Ectodermal cell (in vitro differentiated cells): ENCODE data around the gene NAPG.
"Not testable (repeated sequence)": the region's sequence is repeated elsewhere in the genome, so short reads cannot be mapped to it uniquely, and the experiment has no call there.

Experiments used
- H3K27ac ChIP-seq: 2 replicates; pipeline ENCODE4 v1.7.0; 2013; ENCODE audit warnings: mild to moderate bottlenecking, low read depth, low read length; ENCODE audit not compliant: insufficient read depth, poor library complexity, severe bottlenecking
- H3K27me3 ChIP-seq: 2 replicates; pipeline ENCODE4 v1.7.0; 2013; ENCODE audit warnings: mild to moderate bottlenecking, low read length; ENCODE audit not compliant: insufficient read depth, control insufficient read depth, poor library complexity, severe bottlenecking
- H3K36me3 ChIP-seq: one replicate; pipeline ENCODE4 v1.7.0; 2013; ENCODE audit warnings: low read length; ENCODE audit not compliant: control insufficient read depth, insufficient read depth
- H3K4me1 ChIP-seq: one replicate; pipeline ENCODE4 v1.7.0; 2013; ENCODE audit warnings: low read length; ENCODE audit not compliant: control insufficient read depth, insufficient read depth
- H3K4me3 ChIP-seq: 2 replicates; pipeline ENCODE4 v1.7.0; 2013; ENCODE audit warnings: low read depth, low read length, control low read depth; ENCODE audit not compliant: insufficient read depth
- H3K9me3 ChIP-seq: 2 replicates; pipeline ENCODE4 v1.7.0; 2013; ENCODE audit warnings: mild to moderate bottlenecking, low read length, moderate library complexity; ENCODE audit not compliant: control insufficient read depth
- WGBS, 2 experiments: methylation state at CpG; one replicate each; pipeline ENCODE4 v1.1.7; 2013; ENCODE audit warnings: missing lambda C conversion rate in 2 of 2; 5-methylcytosine and 5-hydroxymethylcytosine counted together

The NAPG gene

GRCh38 chr18:10573261-10573660, 47.4 kb downstream of the NAPG start:
- H3K27me3 ChIP-seq, H3K27ac ChIP-seq, H3K36me3 ChIP-seq, H3K4me3 ChIP-seq, H3K9me3 ChIP-seq, H3K4me1 ChIP-seq: not testable (repeated sequence)
- no CpG with 5 or more reads among the region's 2 CpGs for WGBS, 2 experiments

- not testable (repeated sequence) for H3K4me3 ChIP-seq, H3K4me1 ChIP-seq, H3K27ac ChIP-seq, H3K36me3 ChIP-seq, H3K27me3 ChIP-seq, H3K9me3 ChIP-seq
- WGBS, 2 experiments, result 86% methylated on average over 1 of the region's 2 CpGs; no CpG with 5 or more reads in 1 of the 2 experiments
Measured at GRCh38 chr18:10574412-10574811, 48.6 kb downstream of the NAPG start.

GRCh38 chr18:10577842-10578572, 52.2 kb downstream of the NAPG start:
- H3K36me3 ChIP-seq, H3K27me3 ChIP-seq, H3K27ac ChIP-seq, H3K4me3 ChIP-seq, H3K4me1 ChIP-seq, H3K9me3 ChIP-seq: not testable (repeated sequence)
- WGBS, 2 experiments, result 77 to 78% methylated on average over 25 of the region's 25 CpGs

- H3K36me3 ChIP-seq, H3K9me3 ChIP-seq, H3K27ac ChIP-seq, H3K4me3 ChIP-seq, H3K27me3 ChIP-seq, H3K4me1 ChIP-seq: not testable (repeated sequence)
- WGBS, 2 experiments, result 95 to 97% methylated on average over 11 of the region's 11 CpGs
Measured at GRCh38 chr18:10578573-10578899, 52.7 kb downstream of the NAPG start.

GRCh38 chr18:10579079-10579867, 53.4 kb downstream of the NAPG start:
- no peaks in the 10 kb centered on the region for H3K27me3 ChIP-seq
- no peak overlapping the region for H3K4me3 ChIP-seq
- H3K4me1 ChIP-seq, result no peaks in the 10 kb centered on the region
- H3K9me3 ChIP-seq, result no peaks in the 10 kb centered on the region
- WGBS, 2 experiments, result 83 to 87% methylated on average over 10 to 12 of the region's 12 CpGs
- H3K36me3 ChIP-seq, result no peaks in the 10 kb centered on the region
- no peak overlapping the region for H3K27ac ChIP-seq

GRCh38 chr18:10580215-10580614, 54.4 kb downstream of the NAPG start:
- no peaks in the 10 kb centered on the region for H3K9me3 ChIP-seq
- WGBS, 2 experiments, result 95 to 99% methylated on average over 4 of the region's 4 CpGs

GRCh38 chr18:10585260-10585659, 59.4 kb downstream of the NAPG start:
- Histone ChIP-seq H3K27me3 (no peaks in the 10 kb centered on the region), H3K36me3 (no peaks in the 10 kb centered on the region), H3K27ac (no peak overlapping the region), H3K4me3 (no peak overlapping the region), H3K4me1 (no peaks in the 10 kb centered on the region), H3K9me3 (no peaks in the 10 kb centered on the region)
- WGBS, 2 experiments, result 92 to 100% methylated on average over 1 of the region's 1 CpG

More at GRCh38 chr18:10580215-10580614, 54.4 kb downstream of the NAPG start:
- Histone ChIP-seq H3K36me3 (no peaks in the 10 kb centered on the region), H3K27ac (no peak overlapping the region), H3K27me3 (no peaks in the 10 kb centered on the region), H3K4me3 (no peak overlapping the region), H3K4me1 (no peaks in the 10 kb centered on the region)

GRCh38 chr18:10588975-10589374, 63.1 kb downstream of the NAPG start:
- Histone ChIP-seq H3K4me3 (no peak overlapping the region), H3K9me3 (no peaks in the 10 kb centered on the region), H3K27ac (no peak overlapping the region), H3K27me3 (no peaks in the 10 kb centered on the region), H3K36me3 (no peaks in the 10 kb centered on the region), H3K4me1 (no peaks in the 10 kb centered on the region)
- 95 to 96% methylated on average over 30 of the region's 30 CpGs for WGBS, 2 experiments

GRCh38 chr18:10590412-10590811, 64.6 kb downstream of the NAPG start:
- Histone ChIP-seq H3K9me3 (no peaks in the 10 kb centered on the region), H3K4me1 (no peaks in the 10 kb centered on the region), H3K4me3 (no peak overlapping the region), H3K27me3 (no peaks in the 10 kb centered on the region), H3K36me3 (no peaks in the 10 kb centered on the region), H3K27ac (no peak overlapping the region)
- WGBS, 2 experiments, result 92 to 93% methylated on average over 8 of the region's 8 CpGs

- Histone ChIP-seq H3K4me3 (no peak overlapping the region), H3K27ac (no peak overlapping the region), H3K27me3 (no peaks in the 10 kb centered on the region), H3K9me3 (no peaks in the 10 kb centered on the region), H3K36me3 (no peaks in the 10 kb centered on the region), H3K4me1 (no peaks in the 10 kb centered on the region)
- 89 to 96% methylated on average over 3 of the region's 3 CpGs for WGBS, 2 experiments
Measured at GRCh38 chr18:10591896-10592295, 66.1 kb downstream of the NAPG start.
